Measurements from ENCODE around the gene MDM4.

Gene MDM4

DNA sequence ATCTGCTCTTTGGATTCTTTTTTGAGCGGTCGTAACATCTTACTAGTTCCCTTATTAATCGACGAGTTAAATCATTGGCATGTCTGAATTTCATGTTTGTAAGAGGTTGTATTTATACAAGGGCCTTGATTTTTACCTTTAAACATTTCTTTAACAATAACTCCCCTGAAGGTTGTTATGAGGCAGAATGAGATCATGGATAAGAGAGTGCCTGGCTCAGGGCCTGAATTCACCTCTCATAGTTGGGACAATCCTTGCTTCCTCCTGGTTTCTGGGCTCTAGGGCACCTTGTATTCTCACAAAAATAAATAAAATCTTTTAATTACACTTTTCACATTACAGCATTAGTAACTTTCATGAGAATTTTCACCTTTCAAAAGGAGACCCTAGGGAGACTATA is 55.4 kb downstream of the MDM4 start:
- CTCF ChIA-PET: no interaction called here

DNA sequence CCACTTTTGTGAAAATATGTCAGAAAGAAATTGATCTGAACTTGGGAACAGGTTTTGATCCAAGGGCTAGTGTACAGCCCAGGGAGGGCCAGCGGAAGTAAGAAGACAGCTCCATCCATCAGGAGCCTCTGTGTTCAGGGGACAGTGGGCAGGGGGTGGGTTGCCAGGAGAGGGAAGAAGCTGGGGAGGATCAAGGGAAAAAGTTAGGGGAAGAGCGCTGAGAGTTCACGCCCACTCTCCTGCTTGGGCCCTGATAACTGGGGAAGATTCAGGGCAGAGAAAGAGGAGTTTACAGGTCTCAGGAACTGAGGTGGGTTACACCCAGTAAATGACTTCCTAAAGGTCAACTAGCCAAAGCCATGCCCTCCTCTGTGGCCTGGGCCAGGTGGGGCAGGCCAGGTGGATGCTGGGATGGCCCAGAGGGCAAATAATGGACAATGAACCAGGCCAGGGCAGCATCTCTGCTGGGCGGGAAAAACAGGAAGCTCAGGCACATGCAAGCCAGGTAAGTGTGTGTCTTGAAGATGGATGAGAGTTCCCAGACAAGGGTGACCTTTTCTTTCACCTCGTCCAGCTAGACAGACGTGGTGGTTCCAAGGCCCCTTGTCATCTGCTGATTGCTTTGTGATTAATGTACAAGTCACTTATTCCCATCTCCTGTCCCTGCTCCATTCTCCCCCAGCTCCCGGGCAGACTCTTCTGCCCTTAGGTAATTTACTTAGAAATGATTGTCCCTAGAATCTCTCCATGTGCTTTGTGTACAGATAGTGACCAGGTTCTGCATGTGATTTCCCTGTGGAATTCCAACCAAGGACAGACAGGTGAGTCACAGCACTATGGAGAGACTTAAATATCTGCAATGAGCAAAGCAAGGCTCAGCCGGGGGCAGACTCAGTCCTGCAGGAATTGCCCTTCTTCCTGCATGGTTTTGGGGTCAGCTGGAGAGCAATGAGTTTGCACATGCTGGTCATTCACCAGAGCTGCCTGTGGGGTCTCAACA is 57.0 kb downstream of the MDM4 start:
- CTCF ChIA-PET: interaction anchor here (0.9 to 1.6 kb wide), 2 partner anchors 7 to 234 kb away, joined by 3 to 4 read pairs; no protein-coding TSS in a partner anchor
- no peak for DNase-seq (ENCODE audit: extremely low spot score)
- POLR2A ChIA-PET: no interaction called here
- no peak for TF ChIP-seq TARDBP (IDR thresholded peaks at IDR 0.05)
- TF ChIP-seq, protein P1, sequence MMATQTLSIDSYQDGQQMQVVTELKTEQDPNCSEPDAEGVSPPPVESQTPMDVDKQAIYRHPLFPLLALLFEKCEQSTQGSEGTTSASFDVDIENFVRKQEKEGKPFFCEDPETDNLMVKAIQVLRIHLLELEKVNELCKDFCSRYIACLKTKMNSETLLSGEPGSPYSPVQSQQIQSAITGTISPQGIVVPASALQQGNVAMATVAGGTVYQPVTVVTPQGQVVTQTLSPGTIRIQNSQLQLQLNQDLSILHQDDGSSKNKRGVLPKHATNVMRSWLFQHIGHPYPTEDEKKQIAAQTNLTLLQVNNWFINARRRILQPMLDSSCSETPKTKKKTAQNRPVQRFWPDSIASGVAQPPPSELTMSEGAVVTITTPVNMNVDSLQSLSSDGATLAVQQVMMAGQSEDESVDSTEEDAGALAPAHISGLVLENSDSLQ (IDR thresholded peaks at IDR 0.05): no peak
- TF ChIP-seq ARNT (IDR thresholded peaks at IDR 0.05): no peak
- no peak for TF ChIP-seq CTBP1 (IDR thresholded peaks at IDR 0.05; ENCODE audit: borderline replicate concordance)
- TF ChIP-seq NFRKB (IDR thresholded peaks at IDR 0.05): no peak
- TF ChIP-seq FOXK2 (IDR thresholded peaks at IDR 0.05): no peak
- no peak for TF ChIP-seq FOXA1 (IDR thresholded peaks at IDR 0.05)
- no peak for TF ChIP-seq SUZ12 (IDR thresholded peaks at IDR 0.05)
- TF ChIP-seq FOXM1 (IDR thresholded peaks at IDR 0.05; ENCODE audit: borderline replicate concordance): no peak
- no peak for TF ChIP-seq ZNF384 (IDR thresholded peaks at IDR 0.05)
- TF ChIP-seq L3MBTL2 (conservative IDR thresholded peaks at IDR 0.05): no peak
- TF ChIP-seq ELF4 (IDR thresholded peaks at IDR 0.05): no peak

More for the DNA sequence above, 55.4 kb downstream of the MDM4 start:
- TF ChIP-seq FOXM1 (IDR thresholded peaks at IDR 0.05; ENCODE audit: borderline replicate concordance) (no peak), FOXK2 (IDR thresholded peaks at IDR 0.05) (no peak)
- POLR2A ChIA-PET: no interaction called here
- DNase-seq (ENCODE audit: extremely low spot score): no peak

- POLR2A ChIA-PET: no interaction called here
- DNase-seq (ENCODE audit: extremely low spot score): no peak
- TF ChIP-seq ARNT (IDR thresholded peaks at IDR 0.05): no peak
- no peak for TF ChIP-seq SUZ12 (IDR thresholded peaks at IDR 0.05)
- no peak for TF ChIP-seq ZNF384 (IDR thresholded peaks at IDR 0.05)
- TF ChIP-seq FOXM1 (IDR thresholded peaks at IDR 0.05; ENCODE audit: borderline replicate concordance): no peak
- TF ChIP-seq FOXK2 (IDR thresholded peaks at IDR 0.05): no peak
- no peak for TF ChIP-seq FOXA1 (IDR thresholded peaks at IDR 0.05)
- no peak for TF ChIP-seq CTBP1 (IDR thresholded peaks at IDR 0.05; ENCODE audit: borderline replicate concordance)
- TF ChIP-seq TARDBP (IDR thresholded peaks at IDR 0.05): no peak
- TF ChIP-seq L3MBTL2 (conservative IDR thresholded peaks at IDR 0.05): no peak
- no peak for TF ChIP-seq LEF1 (IDR thresholded peaks at IDR 0.05; ENCODE audit: borderline replicate concordance)
- no peak for TF ChIP-seq SP1 (IDR thresholded peaks at IDR 0.05)
- TF ChIP-seq NFRKB (IDR thresholded peaks at IDR 0.05): no peak
- TF ChIP-seq BHLHE40 (IDR thresholded peaks at IDR 0.05; ENCODE audit: borderline replicate concordance): no peak
- no peak for TF ChIP-seq ELF4 (IDR thresholded peaks at IDR 0.05)
- no peak for TF ChIP-seq HDGF (IDR thresholded peaks at IDR 0.05; ENCODE audit: borderline replicate concordance)
- CTCF ChIA-PET: interaction anchor here (1.6 kb wide), 1 partner anchor 8 kb away, joined by 4 read pairs; no protein-coding TSS in a partner anchor
Observed at GRCh38 chr1:204574016-204574864, 58.0 kb downstream of the MDM4 start.

DNA sequence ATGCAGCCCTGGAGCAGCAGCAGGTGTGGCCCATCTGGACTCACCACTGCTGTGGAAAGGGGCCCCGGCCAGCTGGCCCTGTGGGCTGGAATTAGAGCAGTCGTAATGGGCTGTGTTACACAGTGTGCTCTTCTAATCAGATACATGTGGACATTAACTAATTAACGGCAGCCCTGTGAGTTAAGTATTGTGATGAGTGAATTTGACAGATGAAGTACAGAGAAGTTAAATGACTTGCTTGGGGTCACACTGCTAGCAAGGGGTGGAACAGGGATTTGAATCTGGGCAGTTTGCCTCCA is 58.6 kb downstream of the MDM4 start:
- ChIA-PET CTCF (interaction anchor here (1.6 kb wide), 1 partner anchor 9 kb away, joined by 4 read pairs; no protein-coding TSS in a partner anchor), POLR2A (no interaction called here)
- DNase-seq (ENCODE audit: extremely low spot score): no peak
- TF ChIP-seq L3MBTL2 (conservative IDR thresholded peaks at IDR 0.05): no peak
- TF ChIP-seq LEF1 (IDR thresholded peaks at IDR 0.05; ENCODE audit: borderline replicate concordance): no peak
- no peak for TF ChIP-seq BHLHE40 (IDR thresholded peaks at IDR 0.05; ENCODE audit: borderline replicate concordance)
- no peak for TF ChIP-seq ZNF384 (IDR thresholded peaks at IDR 0.05)
- TF ChIP-seq, protein P1 (IDR thresholded peaks at IDR 0.05): no peak
- no peak for TF ChIP-seq ELF4 (IDR thresholded peaks at IDR 0.05)
- no peak for TF ChIP-seq FOXA1 (IDR thresholded peaks at IDR 0.05)
- no peak for TF ChIP-seq NFRKB (IDR thresholded peaks at IDR 0.05)
- no peak for TF ChIP-seq SP1 (IDR thresholded peaks at IDR 0.05)
- no peak for TF ChIP-seq ARNT (IDR thresholded peaks at IDR 0.05)
- no peak for TF ChIP-seq TARDBP (IDR thresholded peaks at IDR 0.05)
- TF ChIP-seq FOXM1 (IDR thresholded peaks at IDR 0.05; ENCODE audit: borderline replicate concordance): no peak
- TF ChIP-seq FOXK2 (IDR thresholded peaks at IDR 0.05): no peak
- no peak for TF ChIP-seq CTBP1 (IDR thresholded peaks at IDR 0.05; ENCODE audit: borderline replicate concordance)
- TF ChIP-seq HDGF (IDR thresholded peaks at IDR 0.05; ENCODE audit: borderline replicate concordance): no peak
- TF ChIP-seq SUZ12 (IDR thresholded peaks at IDR 0.05): no peak

DNA sequence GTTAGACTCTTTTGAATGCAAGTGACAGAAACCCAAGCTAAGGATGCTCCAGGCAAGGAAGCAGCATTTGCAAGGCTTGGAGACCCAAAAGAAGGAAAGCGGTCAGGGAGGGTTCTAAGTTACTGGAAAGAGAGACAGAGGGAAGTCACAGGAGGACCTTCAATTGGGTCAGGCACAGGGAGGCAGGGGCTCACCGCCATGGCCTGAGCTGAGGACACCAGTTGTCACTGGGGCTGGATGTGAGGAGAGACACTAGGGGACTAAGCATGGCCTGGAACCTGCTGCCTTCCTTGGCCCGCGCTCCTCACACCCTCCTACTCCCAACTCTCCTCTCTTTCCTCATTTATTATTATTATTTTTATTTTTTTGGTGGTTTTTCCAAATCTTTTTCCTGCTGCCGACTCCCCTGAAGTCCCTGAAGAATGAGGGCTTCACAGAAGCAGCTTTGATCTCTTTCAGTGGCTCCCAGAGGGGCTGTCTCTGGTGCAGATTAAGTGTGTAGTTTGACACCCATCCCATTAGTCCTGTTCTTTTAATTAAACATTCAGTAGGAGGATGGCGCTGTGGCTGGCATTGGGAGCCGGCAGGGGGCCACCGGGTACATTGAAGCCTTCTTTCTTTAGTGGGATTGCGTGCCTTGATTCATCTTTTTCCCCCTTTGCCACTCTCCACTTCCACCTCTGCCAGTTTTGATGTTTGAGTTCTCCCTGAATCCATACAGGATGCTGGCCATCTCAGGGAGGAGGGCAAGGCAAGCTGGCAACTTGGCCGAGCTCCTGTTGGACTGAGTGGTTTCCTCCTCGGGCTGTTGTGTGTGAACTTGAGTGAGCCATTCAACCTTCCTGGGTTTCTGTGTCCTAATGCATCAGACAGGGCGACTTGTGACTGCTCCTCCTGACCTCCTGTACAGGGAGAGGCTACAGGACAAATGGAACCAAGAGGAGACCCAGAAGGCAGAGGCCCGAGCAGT is 59.3 kb downstream of the MDM4 start:
- CTCF ChIA-PET: interaction anchor here (0.9 to 1.6 kb wide), 2 partner anchors 9 to 231 kb away, joined by 4 read pairs; no protein-coding TSS in a partner anchor
- no peak for DNase-seq (ENCODE audit: extremely low spot score)
- POLR2A ChIA-PET: no interaction called here
- no peak for TF ChIP-seq NFRKB (IDR thresholded peaks at IDR 0.05)
- no peak for TF ChIP-seq L3MBTL2 (conservative IDR thresholded peaks at IDR 0.05)
- no peak for TF ChIP-seq TARDBP (IDR thresholded peaks at IDR 0.05)
- TF ChIP-seq ZNF384 (IDR thresholded peaks at IDR 0.05): no peak
- no peak for TF ChIP-seq ELF4 (IDR thresholded peaks at IDR 0.05)
- TF ChIP-seq SUZ12 (IDR thresholded peaks at IDR 0.05): no peak
- no peak for TF ChIP-seq BHLHE40 (IDR thresholded peaks at IDR 0.05; ENCODE audit: borderline replicate concordance)
- no peak for TF ChIP-seq FOXA1 (IDR thresholded peaks at IDR 0.05)
- no peak for TF ChIP-seq ARNT (IDR thresholded peaks at IDR 0.05)
- TF ChIP-seq, protein P1 (IDR thresholded peaks at IDR 0.05): no peak
- no peak for TF ChIP-seq FOXK2 (IDR thresholded peaks at IDR 0.05)
- no peak for TF ChIP-seq FOXM1 (IDR thresholded peaks at IDR 0.05; ENCODE audit: borderline replicate concordance)
- no peak for TF ChIP-seq CTBP1 (IDR thresholded peaks at IDR 0.05; ENCODE audit: borderline replicate concordance)
- no peak for TF ChIP-seq LEF1 (IDR thresholded peaks at IDR 0.05; ENCODE audit: borderline replicate concordance)
- no peak for TF ChIP-seq HDGF (IDR thresholded peaks at IDR 0.05; ENCODE audit: borderline replicate concordance)
- TF ChIP-seq SP1 (IDR thresholded peaks at IDR 0.05): no peak
